HepG2 (cell line): ENCODE data around the gene TBKBP1. TPM values are rescaled to one million over a fixed set of nuclear protein-coding genes. Genes with fewer than 3 reads are reported as not detected.

Experiments used
- ATF6 ChIP-seq: sonication (generic); formaldehyde crosslinking; conservative IDR thresholded peaks from 2 replicates; pipeline ENCODE4 v1.4.0; 2020; ENCODE audit warnings: missing genetic modification reagents
- CENPT ChIP-seq: sonication (generic); formaldehyde crosslinking; IDR thresholded peaks from 2 replicates; pipeline ENCODE4 v1.8.0; 2022; ENCODE audit warnings: low read depth, mild to moderate bottlenecking, moderate library complexity, missing genetic modification reagents
- ELF3 ChIP-seq: IDR thresholded peaks from 2 replicates; pipeline ENCODE4 v1.6.1; 2016; ENCODE audit warnings: missing genetic modification reagents, missing compliant biosample characterization
- HNRNPK ChIP-seq: fragments of 200-400 bp; formaldehyde crosslinking; IDR thresholded peaks from 2 replicates; pipeline ENCODE4 v1.6.1; 2018; ENCODE audit warnings: low read length, low read depth, moderate library complexity, mild to moderate bottlenecking; ENCODE audit not compliant: poor library complexity, severe bottlenecking
- MAZ ChIP-seq, 2 experiments: sonication (generic) in 1 of 2; formaldehyde crosslinking in 1 of 2; IDR thresholded peaks; 2 replicates each; pipeline versions ENCODE4 v1.5.0 to v1.6.1; 2012 to 2020; ENCODE audit warnings: low read depth in 2 of 2, mild to moderate bottlenecking in 2 of 2, borderline replicate concordance in 1 of 2, improper control_type of control experiment in 1 of 2, low read length in 1 of 2, missing genetic modification reagents in 1 of 2, moderate library complexity in 1 of 2
- MEIS1 ChIP-seq: sonication (generic); formaldehyde crosslinking; IDR thresholded peaks from 2 replicates; pipeline ENCODE4 v1.9.0; 2021; ENCODE audit warnings: mild to moderate bottlenecking, missing genetic modification reagents, moderate library complexity, borderline replicate concordance
- RAD21 ChIP-seq: fragments of 450-650 bp; formaldehyde crosslinking; IDR thresholded peaks from 2 replicates; pipeline ENCODE4 v1.5.0; 2020; ENCODE audit warnings: mild to moderate bottlenecking
- SCMH1 ChIP-seq: sonication (generic); formaldehyde crosslinking; IDR thresholded peaks from 2 replicates; pipeline ENCODE4 v1.9.0; 2021; ENCODE audit warnings: missing genetic modification reagents, mild to moderate bottlenecking, borderline replicate concordance
- TMF1 ChIP-seq: sonication (generic); formaldehyde crosslinking; IDR thresholded peaks from 2 replicates; pipeline ENCODE4 v1.8.1; 2022; ENCODE audit warnings: low read depth, missing genetic modification reagents
- ZMYM4 ChIP-seq: sonication (generic); formaldehyde crosslinking; IDR thresholded peaks from 2 replicates; pipeline ENCODE4 v1.8.1; 2023; ENCODE audit warnings: mild to moderate bottlenecking, missing genetic modification reagents
- ZNF230 ChIP-seq: sonication (generic); formaldehyde crosslinking; IDR thresholded peaks from 2 replicates; pipeline ENCODE4 v1.4.0; 2020; ENCODE audit warnings: mild to moderate bottlenecking, missing genetic modification reagents
- ZNF362 ChIP-seq: sonication (generic); formaldehyde crosslinking; IDR thresholded peaks from 2 replicates; pipeline ENCODE4 v1.4.0; 2020; ENCODE audit warnings: missing genetic modification reagents, mild to moderate bottlenecking, borderline replicate concordance
- ZNF383 ChIP-seq: sonication (generic); formaldehyde crosslinking; IDR thresholded peaks from 2 replicates; pipeline ENCODE4 v1.4.0; 2020; ENCODE audit warnings: missing genetic modification reagents, mild to moderate bottlenecking, borderline replicate concordance
- ZNF597 ChIP-seq: sonication (generic); formaldehyde crosslinking; IDR thresholded peaks from 2 replicates; pipeline ENCODE4 v1.5.0; 2020; ENCODE audit warnings: missing genetic modification reagents
- ZNF816 ChIP-seq: sonication (generic); formaldehyde crosslinking; IDR thresholded peaks from 2 replicates; pipeline ENCODE4 v1.8.0; 2022; ENCODE audit warnings: missing genetic modification reagents, mild to moderate bottlenecking, borderline replicate concordance
- polyA plus RNA-seq, 8 experiments: library from polyadenylated mRNA; depleted of rRNA in 3 of 8; stranded (reverse) in 7 of 8; unstranded in 1 of 8; fragments of >200 nt; fragmentation: Illumina TruSeq in 4 of 8; extraction: Trizol in 4 of 8; gene quantifications; 2 replicates each; pipeline versions ENCODE4 v1.2.1 to v1.2.3, GENCODE V29; 2011 to 2016; ENCODE audit warnings: low read depth in 4 of 8, missing spikeins in 1 of 8, mixed read lengths in 1 of 8; ENCODE audit not compliant: insufficient read depth in 1 of 8
- total RNA-seq, 5 experiments: library from RNA; depleted of rRNA; stranded (reverse); fragments of >200 nt; fragmentation: Illumina TruSeq; extraction: Trizol; gene quantifications; 2 replicates each; pipeline ENCODE4 v1.2.3, GENCODE V29; 2016; ENCODE audit warnings: low read depth in 1 of 5
- TF ChIP-seq, protein P1 (sequence below): sonication (generic); formaldehyde crosslinking; IDR thresholded peaks from 2 replicates; pipeline ENCODE4 v1.5.0; 2020; ENCODE audit warnings: missing genetic modification reagents, mild to moderate bottlenecking, borderline replicate concordance
- TF ChIP-seq, protein P2 (sequence below): IDR thresholded peaks from 2 replicates; pipeline ENCODE4 v1.6.1; 2016; ENCODE audit warnings: low read depth, control low read depth
- TF ChIP-seq, protein P3 (sequence below): sonication (generic); formaldehyde crosslinking; conservative IDR thresholded peaks from 2 replicates; pipeline ENCODE4 v1.4.0; 2020; ENCODE audit warnings: missing genetic modification reagents
- TF ChIP-seq, protein P4 (sequence below): sonication (generic); formaldehyde crosslinking; IDR thresholded peaks from 2 replicates; pipeline ENCODE4 v1.4.0; 2020; ENCODE audit warnings: missing genetic modification reagents

Gene TBKBP1
- total and polyA plus RNA-seq, 2 of the 13 experiments (the other 11 are each of a cell fraction or from before 2014, with no cell fraction given): 2.6 to 7.0 TPM

GRCh38 chr17:47687328-47687690, 6.7 kb upstream of the TBKBP1 start (continued):
- no peak for TF ChIP-seq ZNF816 (CRISPR knock-in tag)
- no peak for TF ChIP-seq SCMH1
- no peak for TF ChIP-seq MAZ (IDR thresholded peaks at IDR 0.05; ENCODE audit: borderline replicate concordance, low read depth, low read length)
- no peak for TF ChIP-seq MAZ (CRISPR knock-in tag; IDR thresholded peaks at IDR 0.05; ENCODE audit: low read depth)
- TF ChIP-seq ZNF597: no peak
- 0 out of 2 replicates have a peak, but pooled peaks have one; percentile 3 for TF ChIP-seq ELF3
- TF ChIP-seq TMF1 (CRISPR knock-in tag): no peak
- no peak for TF ChIP-seq ZNF230
- TF ChIP-seq ZNF362: no peak
- no peak for TF ChIP-seq ZMYM4 (CRISPR knock-in tag)
- TF ChIP-seq, protein P1, sequence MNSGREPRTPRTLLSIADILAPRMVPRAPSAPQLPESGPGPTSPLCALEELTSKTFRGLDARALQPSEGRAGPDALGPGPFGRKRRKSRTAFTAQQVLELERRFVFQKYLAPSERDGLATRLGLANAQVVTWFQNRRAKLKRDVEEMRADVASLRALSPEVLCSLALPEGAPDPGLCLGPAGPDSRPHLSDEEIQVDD: no peak
- TF ChIP-seq RAD21 (CRISPR knock-in tag): no peak
- TF ChIP-seq, protein P2, sequence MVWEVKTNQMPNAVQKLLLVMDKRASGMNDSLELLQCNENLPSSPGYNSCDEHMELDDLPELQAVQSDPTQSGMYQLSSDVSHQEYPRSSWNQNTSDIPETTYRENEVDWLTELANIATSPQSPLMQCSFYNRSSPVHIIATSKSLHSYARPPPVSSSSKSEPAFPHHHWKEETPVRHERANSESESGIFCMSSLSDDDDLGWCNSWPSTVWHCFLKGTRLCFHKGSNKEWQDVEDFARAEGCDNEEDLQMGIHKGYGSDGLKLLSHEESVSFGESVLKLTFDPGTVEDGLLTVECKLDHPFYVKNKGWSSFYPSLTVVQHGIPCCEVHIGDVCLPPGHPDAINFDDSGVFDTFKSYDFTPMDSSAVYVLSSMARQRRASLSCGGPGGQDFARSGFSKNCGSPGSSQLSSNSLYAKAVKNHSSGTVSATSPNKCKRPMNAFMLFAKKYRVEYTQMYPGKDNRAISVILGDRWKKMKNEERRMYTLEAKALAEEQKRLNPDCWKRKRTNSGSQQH (CRISPR knock-in tag): no peak
- TF ChIP-seq HNRNPK: no peak
- TF ChIP-seq MEIS1 (CRISPR knock-in tag): no peak
- no peak for TF ChIP-seq ATF6 (CRISPR knock-in tag)
- TF ChIP-seq, protein P3, sequence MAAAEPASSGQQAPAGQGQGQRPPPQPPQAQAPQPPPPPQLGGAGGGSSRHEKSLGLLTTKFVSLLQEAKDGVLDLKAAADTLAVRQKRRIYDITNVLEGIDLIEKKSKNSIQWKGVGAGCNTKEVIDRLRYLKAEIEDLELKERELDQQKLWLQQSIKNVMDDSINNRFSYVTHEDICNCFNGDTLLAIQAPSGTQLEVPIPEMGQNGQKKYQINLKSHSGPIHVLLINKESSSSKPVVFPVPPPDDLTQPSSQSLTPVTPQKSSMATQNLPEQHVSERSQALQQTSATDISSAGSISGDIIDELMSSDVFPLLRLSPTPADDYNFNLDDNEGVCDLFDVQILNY (CRISPR knock-in tag): no peak
- TF ChIP-seq CENPT (CRISPR knock-in tag): no peak
- TF ChIP-seq, protein P4, sequence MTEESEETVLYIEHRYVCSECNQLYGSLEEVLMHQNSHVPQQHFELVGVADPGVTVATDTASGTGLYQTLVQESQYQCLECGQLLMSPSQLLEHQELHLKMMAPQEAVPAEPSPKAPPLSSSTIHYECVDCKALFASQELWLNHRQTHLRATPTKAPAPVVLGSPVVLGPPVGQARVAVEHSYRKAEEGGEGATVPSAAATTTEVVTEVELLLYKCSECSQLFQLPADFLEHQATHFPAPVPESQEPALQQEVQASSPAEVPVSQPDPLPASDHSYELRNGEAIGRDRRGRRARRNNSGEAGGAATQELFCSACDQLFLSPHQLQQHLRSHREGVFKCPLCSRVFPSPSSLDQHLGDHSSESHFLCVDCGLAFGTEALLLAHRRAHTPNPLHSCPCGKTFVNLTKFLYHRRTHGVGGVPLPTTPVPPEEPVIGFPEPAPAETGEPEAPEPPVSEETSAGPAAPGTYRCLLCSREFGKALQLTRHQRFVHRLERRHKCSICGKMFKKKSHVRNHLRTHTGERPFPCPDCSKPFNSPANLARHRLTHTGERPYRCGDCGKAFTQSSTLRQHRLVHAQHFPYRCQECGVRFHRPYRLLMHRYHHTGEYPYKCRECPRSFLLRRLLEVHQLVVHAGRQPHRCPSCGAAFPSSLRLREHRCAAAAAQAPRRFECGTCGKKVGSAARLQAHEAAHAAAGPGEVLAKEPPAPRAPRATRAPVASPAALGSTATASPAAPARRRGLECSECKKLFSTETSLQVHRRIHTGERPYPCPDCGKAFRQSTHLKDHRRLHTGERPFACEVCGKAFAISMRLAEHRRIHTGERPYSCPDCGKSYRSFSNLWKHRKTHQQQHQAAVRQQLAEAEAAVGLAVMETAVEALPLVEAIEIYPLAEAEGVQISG (CRISPR knock-in tag): no peak
- TF ChIP-seq ZNF383 (CRISPR knock-in tag): no peak
